DMS53 treated with DMSO at 0.1 percent for 48 hours (cell line): ENCODE results near the gene UBE2F.
"Not testable (repeated sequence)": the region's sequence is repeated elsewhere in the genome, so short reads cannot be mapped to it uniquely, and the experiment has no call there.

Experiments used
- DNase-seq: peaks from one replicate; lab custom pipeline; 2025; ENCODE audit not compliant: unreplicated experiment; lab: John Stamatoyannopoulos, UW

UBE2F gene

GRCh38 chr2:237943395-237944094 is 23.3 kb upstream of the UBE2F start:
- DNase-seq, result peak; percentile 18

- DNase-seq, result no peak
Measured at GRCh38 chr2:237944302-237944701, 22.5 kb upstream of the UBE2F start.

GRCh38 chr2:237946423-237946822 is 20.4 kb upstream of the UBE2F start:
- DNase-seq, result no peak

GRCh38 chr2:237951354-237951753 is 15.5 kb upstream of the UBE2F start:
- DNase-seq, result not testable (repeated sequence)

- no peak for DNase-seq
Measured at GRCh38 chr2:237951878-237952277, 14.9 kb upstream of the UBE2F start.

GRCh38 chr2:237952851-237953250 is 14.0 kb upstream of the UBE2F start:
- no peak for DNase-seq

- DNase-seq, result no peak
Measured at GRCh38 chr2:237955640-237956401, 11.0 kb upstream of the UBE2F start.

- no peak for DNase-seq
Measured at GRCh38 chr2:237956402-237956736, 10.4 kb upstream of the UBE2F start.

GRCh38 chr2:237961637-237962036 is 5.2 kb upstream of the UBE2F start:
- no peak for DNase-seq

- DNase-seq, result no peak
Measured at GRCh38 chr2:237962432-237963084, 4.3 kb upstream of the UBE2F start.

- DNase-seq, result not testable (repeated sequence)
Measured at GRCh38 chr2:237963490-237963991, 3.3 kb upstream of the UBE2F start.

- DNase-seq, result no peak
Measured at GRCh38 chr2:237964194-237964577, 2.6 kb upstream of the UBE2F start.

GRCh38 chr2:237964578-237965404 is 2.0 kb upstream of the UBE2F start:
- DNase-seq, result no peak

GRCh38 chr2:237965844-237966243 is 970 bp upstream of the UBE2F start:
- not testable (repeated sequence) for DNase-seq

GRCh38 chr2:237966250-237966564 is 607 bp upstream of the UBE2F start:
- no peak for DNase-seq

- DNase-seq, result no peak
Measured at GRCh38 chr2:237967463-237967951, 693 bp downstream of the UBE2F start.

GRCh38 chr2:237968048-237968862 is 1.4 kb downstream of the UBE2F start:
- DNase-seq, result no peak

- DNase-seq, result no peak
Measured at GRCh38 chr2:237971661-237972060, 4.8 kb downstream of the UBE2F start.

- DNase-seq, result no peak
Measured at GRCh38 chr2:237972211-237972610, 5.4 kb downstream of the UBE2F start.

GRCh38 chr2:237972936-237973335 is 6.1 kb downstream of the UBE2F start:
- DNase-seq, result no peak
